DMS53 treated with DMSO at 0.1 percent for 48 hours (cell line): ENCODE results near the gene CCT3.
A peak's percentile ranks its signal among the peaks of the same experiment; 100 is the strongest.
"Not testable (repeated sequence)": the region's sequence is repeated elsewhere in the genome, so short reads cannot be mapped to it uniquely, and the experiment has no call there.

ENCODE experiments used
- DNase-seq: peaks from one replicate; lab custom pipeline; 2025; ENCODE audit not compliant: unreplicated experiment; lab: John Stamatoyannopoulos, UW

CCT3 gene

GRCh38 chr1:156368889-156369684 is 31.0 kb upstream of the CCT3 start, which contains the start of gene RHBG:
Gene RHBG (plus strand): TSS chr1:156369211. CDS start chr1:156369250, 39 bp downstream.
- DNase-seq, result peak; percentile 61

GRCh38 chr1:156368157-156368658 is 30.1 kb upstream of the CCT3 start:
- DNase-seq, result no peak

- no peak for DNase-seq
Measured at GRCh38 chr1:156367383-156368156, 29.5 kb upstream of the CCT3 start.

GRCh38 chr1:156366378-156367166 is 28.5 kb upstream of the CCT3 start:
- DNase-seq, result no peak

- no peak for DNase-seq
Measured at GRCh38 chr1:156365754-156366153, 27.7 kb upstream of the CCT3 start.

GRCh38 chr1:156360534-156360933 is 22.4 kb upstream of the CCT3 start:
- DNase-seq, result no peak

- no peak for DNase-seq
Measured at GRCh38 chr1:156359973-156360372, 21.9 kb upstream of the CCT3 start.

GRCh38 chr1:156359249-156359648 is 21.2 kb upstream of the CCT3 start:
- DNase-seq, result no peak

- no peak for DNase-seq
Measured at GRCh38 chr1:156358641-156359040, 20.5 kb upstream of the CCT3 start.

GRCh38 chr1:156357977-156358376 is 19.9 kb upstream of the CCT3 start:
- DNase-seq, result no peak

GRCh38 chr1:156356875-156357534 is 18.9 kb upstream of the CCT3 start:
- peak; percentile 73 for DNase-seq

GRCh38 chr1:156356262-156356874 is 18.3 kb upstream of the CCT3 start:
- DNase-seq, result no peak

GRCh38 chr1:156352481-156352880 is 14.4 kb upstream of the CCT3 start:
- DNase-seq, result not testable (repeated sequence)

GRCh38 chr1:156347331-156347730 is 9.2 kb upstream of the CCT3 start:
- DNase-seq, result no peak

- no peak for DNase-seq
Measured at GRCh38 chr1:156346636-156347035, 8.5 kb upstream of the CCT3 start.

- not testable (repeated sequence) for DNase-seq
Measured at GRCh38 chr1:156346035-156346434, 7.9 kb upstream of the CCT3 start.

GRCh38 chr1:156344409-156344808 is 6.3 kb upstream of the CCT3 start:
- no peak for DNase-seq

- no peak for DNase-seq
Measured at GRCh38 chr1:156342166-156342955, 4.3 kb upstream of the CCT3 start.

- no peak for DNase-seq
Measured at GRCh38 chr1:156337888-156338179, 258 bp downstream of the CCT3 start.
